Esophagus squamous epithelium (tissue), 4 donors: ENCODE measurements around the gene SKAP1.

ENCODE experiments used
- POLR2A ChIP-seq, 4 donors: fragments of 450-650 bp; IDR thresholded peaks; one replicate each; pipeline ENCODE4 v1.6.1; 2017; ENCODE audit warnings: antibody characterized with exemption in 4 of 4, mild to moderate bottlenecking in 4 of 4, moderate library complexity in 3 of 4
- TF ChIP-seq, protein P1 (sequence below), 6 experiments: fragments of 450-650 bp in 4 of 6; fragments of 200-600 bp in 2 of 6; sonication (generic) in 2 of 6; IDR thresholded peaks; one replicate each; pipeline ENCODE4 v1.5.1; 2016 to 2019; ENCODE audit warnings: antibody characterized with exemption in 6 of 6, mild to moderate bottlenecking in 4 of 6, moderate library complexity in 4 of 6

DNA sequence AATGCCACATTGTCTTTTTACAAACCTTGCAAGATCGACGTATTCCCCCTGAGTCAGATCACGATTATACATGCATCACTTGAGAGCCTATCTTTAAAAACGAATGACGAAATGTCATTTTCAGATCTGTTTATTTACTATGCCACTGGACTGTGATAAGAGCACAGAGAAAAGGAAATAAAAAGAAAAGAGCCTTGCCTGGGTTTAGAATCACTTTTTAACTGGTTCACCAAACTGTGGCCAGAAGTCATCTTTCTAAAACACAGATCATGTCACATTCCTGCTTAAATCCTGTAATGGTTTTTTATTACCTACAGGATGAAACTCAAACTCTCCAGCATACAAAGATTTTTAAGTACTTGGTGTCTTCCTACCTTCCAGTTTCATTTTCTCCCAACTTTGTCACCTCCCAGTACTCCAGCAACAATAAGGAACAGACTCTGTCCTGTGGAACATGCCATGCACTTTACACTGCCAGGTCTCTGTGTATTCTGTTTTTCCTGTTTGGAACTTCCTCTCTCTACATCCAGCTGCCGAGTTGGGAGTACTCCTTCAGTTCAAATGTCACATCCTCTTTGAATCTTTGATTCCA is 231.0 kb downstream of the SKAP1 start:
- no peak for TF ChIP-seq POLR2A (IDR thresholded peaks at IDR 0.05)
- TF ChIP-seq, protein P1, sequence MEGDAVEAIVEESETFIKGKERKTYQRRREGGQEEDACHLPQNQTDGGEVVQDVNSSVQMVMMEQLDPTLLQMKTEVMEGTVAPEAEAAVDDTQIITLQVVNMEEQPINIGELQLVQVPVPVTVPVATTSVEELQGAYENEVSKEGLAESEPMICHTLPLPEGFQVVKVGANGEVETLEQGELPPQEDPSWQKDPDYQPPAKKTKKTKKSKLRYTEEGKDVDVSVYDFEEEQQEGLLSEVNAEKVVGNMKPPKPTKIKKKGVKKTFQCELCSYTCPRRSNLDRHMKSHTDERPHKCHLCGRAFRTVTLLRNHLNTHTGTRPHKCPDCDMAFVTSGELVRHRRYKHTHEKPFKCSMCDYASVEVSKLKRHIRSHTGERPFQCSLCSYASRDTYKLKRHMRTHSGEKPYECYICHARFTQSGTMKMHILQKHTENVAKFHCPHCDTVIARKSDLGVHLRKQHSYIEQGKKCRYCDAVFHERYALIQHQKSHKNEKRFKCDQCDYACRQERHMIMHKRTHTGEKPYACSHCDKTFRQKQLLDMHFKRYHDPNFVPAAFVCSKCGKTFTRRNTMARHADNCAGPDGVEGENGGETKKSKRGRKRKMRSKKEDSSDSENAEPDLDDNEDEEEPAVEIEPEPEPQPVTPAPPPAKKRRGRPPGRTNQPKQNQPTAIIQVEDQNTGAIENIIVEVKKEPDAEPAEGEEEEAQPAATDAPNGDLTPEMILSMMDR (IDR thresholded peaks at IDR 0.05), result no peak
